K562 (cell line): Measurements from ENCODE around the gene ZNF516. TPM values are rescaled to one million over a fixed set of nuclear protein-coding genes. Genes with fewer than 3 reads are reported as not detected.

Experiments used
- ATAC-seq: fragments of 200-7000 bp; cut with Tn5 transposase; 3 replicates; pipeline ENCODE4 v1.9.1; 2020; ENCODE audit warnings: moderate library complexity
- BruUV-seq: library from RNA; stranded (reverse); fragments of 400-500 nt; replicated peaks from 2 replicates; lab custom pipeline; 2021; lab: Mats Ljungman, UMichigan
- CTCF ChIA-PET: fragments of 300-600 bp; formaldehyde crosslinking; extraction: SDS; loops from one replicate; lab custom pipeline; 2021; ENCODE audit warnings: low intra/inter-chr PET ratio; lab: Yijun Ruan, JAX
- POLR2A ChIA-PET: fragments of 300-600, 350-650 bp; sonication (Branson Sonifier 250); formaldehyde crosslinking; extraction: SDS; loops from one replicate; lab custom pipeline; 2021; ENCODE audit warnings: antibody characterized with exemption, inconsistent platforms; lab: Yijun Ruan, JAX
- DNase-seq, 4 experiments: peaks; one replicate each; pipeline versions ENCODE4 v3.0.0 to v3.0.0-alpha.2; 2011 to 2018; ENCODE audit warnings: low spot score in 3 of 4, mixed read lengths in 3 of 4; ENCODE audit errors: extremely low read depth in 1 of 4
- FAIRE-seq: peaks from 2 replicates; lab custom pipeline; 2011; peaks lifted over from hg19 to GRCh38; lab: Jason Lieb, UNC
- H2AFZ ChIP-seq: 2 replicates; pipeline ENCODE4 v1.6.0; 2011; ENCODE audit warnings: low read depth, low read length, control low read depth, inconsistent platforms
- H3K27ac ChIP-seq: fragments of 200-600 bp; 3 replicates; pipeline ENCODE4 v1.8.0; 2011; ENCODE audit warnings: low read depth, mild to moderate bottlenecking, control low read depth, inconsistent platforms, low read length, moderate library complexity, mixed read lengths; ENCODE audit errors: extremely low read depth
- H3K27me3 ChIP-seq, 2 experiments: fragments of 300-600 bp in 1 of 2; 2 replicates in 1 of 2; 3 replicates in 1 of 2; pipeline versions ENCODE4 v1.6.0 to v1.8.0; 2011; ENCODE audit warnings: inconsistent platforms in 2 of 2, low read length in 2 of 2, mild to moderate bottlenecking in 1 of 2, mixed read lengths in 1 of 2, moderate library complexity in 1 of 2; ENCODE audit not compliant: control insufficient read depth in 2 of 2, insufficient read depth in 2 of 2
- H3K36me3 ChIP-seq: fragments of 300-600 bp; 3 replicates; pipeline ENCODE4 v1.8.0; 2011; ENCODE audit warnings: mild to moderate bottlenecking, low read length, inconsistent platforms; ENCODE audit not compliant: control insufficient read depth, insufficient read depth
- H3K4me1 ChIP-seq, 2 experiments: fragments of 200-600 bp in 1 of 2; replicated peaks in 1 of 2; 2 replicates in 1 of 2; 3 replicates in 1 of 2; pipeline versions ENCODE4 v1.5.1 to v1.8.0; 2011; ENCODE audit warnings: inconsistent platforms in 2 of 2, low read length in 2 of 2, mild to moderate bottlenecking in 1 of 2, mixed read lengths in 1 of 2, moderate library complexity in 1 of 2; ENCODE audit not compliant: control insufficient read depth in 2 of 2, insufficient read depth in 2 of 2
- H3K4me2 ChIP-seq: 2 replicates; pipeline ENCODE4 v1.6.1; 2011; ENCODE audit warnings: low read length, control low read depth, inconsistent platforms, mixed read lengths; ENCODE audit not compliant: insufficient read depth
- H3K4me3 ChIP-seq: fragments of 200-600 bp; sonication (generic), shearing (Covaris generic); 2 replicates; pipeline ENCODE4 v1.5.1; 2016; ENCODE audit warnings: control low read depth, inconsistent platforms
- H3K79me2 ChIP-seq: fragments of 200-600 bp; 3 replicates; pipeline ENCODE4 v1.8.0; 2011; ENCODE audit warnings: low read length, inconsistent platforms; ENCODE audit not compliant: control insufficient read depth, insufficient read depth
- H3K9ac ChIP-seq, 2 experiments: 2 replicates each; pipeline versions ENCODE4 v1.6.0 to v1.6.1; 2011; ENCODE audit warnings: low read depth in 2 of 2, low read length in 2 of 2, control low read depth in 1 of 2, inconsistent platforms in 1 of 2, mild to moderate bottlenecking in 1 of 2, mixed read lengths in 1 of 2; ENCODE audit not compliant: insufficient read depth in 1 of 2
- H3K9me1 ChIP-seq: one replicate; pipeline ENCODE4 v1.6.0; 2011; ENCODE audit warnings: inconsistent platforms, mild to moderate bottlenecking, low read length, moderate library complexity; ENCODE audit not compliant: control insufficient read depth, insufficient read depth
- H3K9me3 ChIP-seq: replicated peaks from 2 replicates; pipeline ENCODE4 v1.5.1; 2011; ENCODE audit warnings: low read depth, low read length, inconsistent platforms; ENCODE audit not compliant: control insufficient read depth, insufficient read depth
- H4K20me1 ChIP-seq: replicated peaks from 2 replicates; pipeline ENCODE4 v1.6.1; 2011; ENCODE audit warnings: low read length, inconsistent platforms, mixed read lengths; ENCODE audit not compliant: control insufficient read depth, insufficient read depth
- CBX5 ChIP-seq: IDR thresholded peaks from 2 replicates; pipeline ENCODE4 v1.6.1; 2014; ENCODE audit warnings: low read depth, borderline replicate concordance
- ELK1 ChIP-seq: sonication (generic); formaldehyde crosslinking; IDR thresholded peaks from 2 replicates; pipeline ENCODE4 v1.8.1; 2022; ENCODE audit warnings: missing genetic modification reagents
- HES1 ChIP-seq: fragments of 450-650 bp; IDR thresholded peaks from 2 replicates; pipeline ENCODE4 v1.6.1; 2016; ENCODE audit warnings: low read depth, mild to moderate bottlenecking, moderate library complexity
- NEUROD1 ChIP-seq: fragments of 150-350 bp; IDR thresholded peaks from 2 replicates; pipeline ENCODE4 v1.6.1; 2014; ENCODE audit warnings: borderline replicate concordance, low read length, low read depth; ENCODE audit not compliant: partially characterized antibody
- NFXL1 ChIP-seq: fragments of 450-650 bp; formaldehyde crosslinking; IDR thresholded peaks from 2 replicates; pipeline ENCODE4 v1.4.0; 2021; ENCODE audit warnings: mild to moderate bottlenecking
- NR2F6 ChIP-seq: fragments of 450-650 bp; formaldehyde crosslinking; IDR thresholded peaks from 2 replicates; pipeline ENCODE4 v1.4.0; 2020; ENCODE audit warnings: mild to moderate bottlenecking
- OTX1 ChIP-seq: fragments of 450-650 bp; formaldehyde crosslinking; IDR thresholded peaks from 2 replicates; pipeline ENCODE4 v1.4.0; 2022; ENCODE audit warnings: mild to moderate bottlenecking
- PATZ1 ChIP-seq: fragments of 250-450 bp; sonication (Bioruptor Pico); IDR thresholded peaks from 2 replicates; pipeline ENCODE4 v1.5.0; 2020; ENCODE audit warnings: mild to moderate bottlenecking, borderline replicate concordance
- RBM17 ChIP-seq: fragments of 200-400 bp; formaldehyde crosslinking; IDR thresholded peaks from 2 replicates; pipeline ENCODE4 v1.6.1; 2017; ENCODE audit warnings: low read depth, mild to moderate bottlenecking, low read length, borderline replicate concordance
- ZBTB26 ChIP-seq: fragments of 450-650 bp; formaldehyde crosslinking; IDR thresholded peaks from 2 replicates; pipeline ENCODE4 v1.4.0; 2022; ENCODE audit warnings: missing genetic modification characterization
- ZNF707 ChIP-seq: fragments of 250-450 bp; sonication (Bioruptor Pico); conservative IDR thresholded peaks from 2 replicates; pipeline ENCODE4 v1.8.0; 2022; ENCODE audit warnings: inconsistent platforms, mild to moderate bottlenecking, moderate library complexity
- WGBS: fragments of 100-300 bp; shearing (Covaris generic); methylation state at CpG from one replicate; pipeline ENCODE4 v1.1.6; 2016; ENCODE audit warnings: low coverage, mixed read lengths; ENCODE audit not compliant: insufficient coverage; ENCODE audit errors: missing lambda C conversion rate; 5-methylcytosine and 5-hydroxymethylcytosine counted together
- in situ Hi-C: fragments of 300-500 bp; cut with MboI; formaldehyde crosslinking; loops from 4 replicates; pipeline ENCODE4 v1.15.0; 2018; ENCODE audit warnings: inconsistent platforms, mixed read lengths
- intact Hi-C: fragments of 100-400 bp; cut with micrococcal nuclease; formaldehyde crosslinking; loops from 2 replicates; pipeline ENCODE4 v1.14.2; 2022
- polyA plus RNA-seq, 8 experiments: library from polyadenylated mRNA; depleted of rRNA in 4 of 8; stranded (reverse) in 5 of 8; unstranded in 3 of 8; fragments of >200 nt; fragmentation: Nextera tagmentation in 2 of 8; fragmentation: Illumina TruSeq in 1 of 8; extraction: Ambion mirVana in 2 of 8; extraction: Trizol in 1 of 8; gene quantifications; 2 replicates each; pipeline versions ENCODE4 v1.2.1 to v1.2.3, GENCODE V29; 2011 to 2014; ENCODE audit warnings: inconsistent platforms in 1 of 8, missing spikeins in 1 of 8
- total RNA-seq, 7 experiments: library from RNA; depleted of rRNA in 6 of 7; stranded (reverse); fragments of >200 nt in 6 of 7; fragmentation: Illumina TruSeq in 2 of 7; extraction: Trizol in 2 of 7; gene quantifications; 2 replicates each; pipeline versions ENCODE4 v1.2.1 to v1.2.3, GENCODE V29; 2011 to 2021; ENCODE audit warnings: low replicate concordance in 1 of 7

ZNF516 gene
- total and polyA plus RNA-seq, 9 of the 15 experiments (the other 6 are each of a cell fraction or from before 2014, with no cell fraction given), result 0.04 to 0.20 (median 0.08) TPM; not detected in 3

- no peaks in the 10 kb centered on the region for H3K9me3 ChIP-seq
- H3K9me1 ChIP-seq, result no peaks in the 10 kb centered on the region
- FAIRE-seq (no peak), DNase-seq (no peak), ATAC-seq (no peak)
- no peak overlapping the region for H3K4me2 ChIP-seq
- no peaks in the 10 kb centered on the region for H3K79me2 ChIP-seq
- no peak overlapping the region for H3K4me3 ChIP-seq
- H4K20me1 ChIP-seq, result no peaks in the 10 kb centered on the region
- intact Hi-C loops, result no loop called here
- BruUV-seq, result no TSS peak
- peaks cover 0 to 19% of the 10 kb centered on the region in 2 experiments; a peak in 2 of 5 replicates for H3K27me3 ChIP-seq
- H3K27ac ChIP-seq, result no peak overlapping the region
- TF ChIP-seq ZBTB26 (CRISPR knock-in tag), result no peak
- TF ChIP-seq OTX1, result no peak
- no peak for TF ChIP-seq NR2F6
- TF ChIP-seq RBM17, result no peak
- TF ChIP-seq ZNF707, result no peak
- TF ChIP-seq ELK1 (CRISPR knock-in tag), result no peak
- no peak for TF ChIP-seq NFXL1 (CRISPR knock-in tag)
- no peak for TF ChIP-seq CBX5
- no peak for TF ChIP-seq PATZ1 (CRISPR knock-in tag)
- TF ChIP-seq HES1, result no peak
- TF ChIP-seq NEUROD1, result no peak
- no peaks in the 10 kb centered on the region for H3K4me1 ChIP-seq
- H3K9ac ChIP-seq, result no peak overlapping the region
- 3% methylated on average over 20 of the region's 28 CpGs for WGBS
- H2AFZ ChIP-seq, result no peak overlapping the region
- CTCF ChIA-PET, result no interaction called here
- H3K36me3 ChIP-seq, result no peaks in the 10 kb centered on the region
- in situ Hi-C loops, result no loop called here
- POLR2A ChIA-PET, result no interaction called here
Observed at GRCh38 chr18:76528477-76529432, 33.7 kb upstream of the ZNF516 start.
